Ectodermal cell (in vitro differentiated cells): ENCODE measurements around the gene TSHZ3.
A peak's percentile ranks its signal among the peaks of the same experiment; 100 is the strongest.

Experiments
- H3K27ac ChIP-seq: 2 replicates; pipeline ENCODE4 v1.7.0; 2013; ENCODE audit warnings: mild to moderate bottlenecking, low read depth, low read length; ENCODE audit not compliant: insufficient read depth, poor library complexity, severe bottlenecking
- H3K27me3 ChIP-seq: 2 replicates; pipeline ENCODE4 v1.7.0; 2013; ENCODE audit warnings: mild to moderate bottlenecking, low read length; ENCODE audit not compliant: insufficient read depth, control insufficient read depth, poor library complexity, severe bottlenecking
- H3K36me3 ChIP-seq: one replicate; pipeline ENCODE4 v1.7.0; 2013; ENCODE audit warnings: low read length; ENCODE audit not compliant: control insufficient read depth, insufficient read depth
- H3K4me1 ChIP-seq: one replicate; pipeline ENCODE4 v1.7.0; 2013; ENCODE audit warnings: low read length; ENCODE audit not compliant: control insufficient read depth, insufficient read depth
- H3K4me3 ChIP-seq: 2 replicates; pipeline ENCODE4 v1.7.0; 2013; ENCODE audit warnings: low read depth, low read length, control low read depth; ENCODE audit not compliant: insufficient read depth
- H3K9me3 ChIP-seq: 2 replicates; pipeline ENCODE4 v1.7.0; 2013; ENCODE audit warnings: mild to moderate bottlenecking, low read length, moderate library complexity; ENCODE audit not compliant: control insufficient read depth
- WGBS, 2 experiments: methylation state at CpG; one replicate each; pipeline ENCODE4 v1.1.7; 2013; ENCODE audit warnings: missing lambda C conversion rate in 2 of 2; 5-methylcytosine and 5-hydroxymethylcytosine counted together

TSHZ3 gene

DNA sequence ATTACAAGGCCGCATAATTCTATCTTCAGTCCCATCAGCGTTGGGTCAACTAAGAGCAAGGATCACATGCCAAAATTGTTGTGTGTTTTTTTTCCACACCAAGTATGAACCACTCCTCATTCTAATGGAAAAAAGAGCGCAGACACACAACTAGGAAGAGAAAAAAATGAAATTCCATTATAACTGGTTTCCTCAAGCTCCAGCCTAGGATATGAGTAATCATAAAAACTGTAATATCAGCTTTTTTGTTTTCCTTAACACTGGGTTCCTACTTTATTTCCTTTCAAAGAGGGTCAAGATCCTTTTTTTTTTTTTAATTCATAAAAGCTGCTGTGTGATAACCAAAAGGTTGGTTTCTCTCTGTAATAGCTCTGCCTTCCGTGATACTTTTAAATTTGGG lies 19.4 kb downstream of the TSHZ3 start:
- peaks cover 3% of the 10 kb centered on the region for H3K4me1 ChIP-seq
- H3K4me3 ChIP-seq = no peak overlapping the region
- no peaks in the 10 kb centered on the region for H3K36me3 ChIP-seq
- 95 to 96% methylated on average over 4 of the region's 4 CpGs for WGBS, 2 experiments
- no peaks in the 10 kb centered on the region for H3K27me3 ChIP-seq
- H3K27ac ChIP-seq = no peak overlapping the region
- H3K9me3 ChIP-seq = no peaks in the 10 kb centered on the region

DNA sequence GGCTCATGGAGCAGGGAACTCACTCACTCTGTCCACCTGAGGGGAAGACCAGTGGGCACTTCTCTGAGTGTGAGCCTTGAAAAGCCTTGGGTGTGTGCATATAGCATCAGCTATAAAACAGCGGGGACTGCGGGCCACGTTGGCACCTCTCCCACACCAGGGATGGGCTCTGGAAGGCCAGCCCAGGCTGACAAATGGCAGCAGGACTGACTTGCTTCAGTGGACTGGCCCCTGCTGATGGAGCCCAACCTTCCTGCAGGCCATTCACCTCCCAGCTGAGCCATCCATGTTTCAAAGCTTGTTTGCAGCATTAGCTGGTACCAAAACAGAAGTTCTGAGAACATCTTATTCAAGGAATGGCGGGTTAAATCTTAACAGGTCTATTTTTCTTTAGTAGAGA lies 21.0 kb downstream of the TSHZ3 start:
- H3K4me1 ChIP-seq = no peaks in the 10 kb centered on the region
- no peak overlapping the region for H3K4me3 ChIP-seq
- H3K27ac ChIP-seq = no peak overlapping the region
- WGBS, 2 experiments = 90 to 95% methylated on average over 3 of the region's 4 CpGs
- H3K27me3 ChIP-seq = no peaks in the 10 kb centered on the region
- H3K36me3 ChIP-seq = no peaks in the 10 kb centered on the region
- H3K9me3 ChIP-seq = no peaks in the 10 kb centered on the region

GRCh38 chr19:31326329-31327028 lies 22.8 kb downstream of the TSHZ3 start:
- no peak overlapping the region for H3K4me3 ChIP-seq
- whole genome bisulfite sequencing, 2 experiments = 93 to 94% methylated on average over 14 of the region's 14 CpGs

DNA sequence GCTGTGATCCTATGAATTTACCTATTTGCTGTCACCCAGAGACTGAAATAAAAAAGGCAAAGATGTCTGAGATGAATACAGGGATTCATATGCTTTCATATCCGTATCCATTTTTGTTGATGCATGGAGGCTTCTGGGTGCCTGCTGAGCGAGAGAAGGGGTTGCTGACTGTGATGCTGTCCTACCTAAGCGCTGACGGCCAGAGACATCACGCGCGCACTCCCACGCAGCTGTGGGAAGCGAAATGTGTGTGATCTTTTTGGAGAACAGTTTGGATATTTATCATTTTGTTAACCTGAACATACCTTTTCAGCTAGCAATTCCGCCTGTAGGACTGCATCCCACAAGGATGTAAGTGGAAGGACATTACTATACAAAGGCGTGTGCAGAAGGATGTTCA lies 23.9 kb downstream of the TSHZ3 start:
- 96% methylated on average over 11 of the region's 11 CpGs for WGBS, 2 experiments
- H3K27ac ChIP-seq = no peak overlapping the region
- no peaks in the 10 kb centered on the region for H3K27me3 ChIP-seq
- H3K4me3 ChIP-seq = no peak overlapping the region
- H3K4me1 ChIP-seq = no peaks in the 10 kb centered on the region
- no peaks in the 10 kb centered on the region for H3K9me3 ChIP-seq
- H3K36me3 ChIP-seq = no peaks in the 10 kb centered on the region

More at GRCh38 chr19:31326329-31327028, 22.8 kb downstream of the TSHZ3 start:
- H3K27me3 ChIP-seq = no peaks in the 10 kb centered on the region
- no peaks in the 10 kb centered on the region for H3K36me3 ChIP-seq
- no peaks in the 10 kb centered on the region for H3K4me1 ChIP-seq
- H3K9me3 ChIP-seq = no peaks in the 10 kb centered on the region
- no peak overlapping the region for H3K27ac ChIP-seq

- no peak overlapping the region for H3K27ac ChIP-seq
- H3K9me3 ChIP-seq = no peaks in the 10 kb centered on the region
- peaks cover 43% of the 10 kb centered on the region for H3K4me1 ChIP-seq
- WGBS, 2 experiments = 74 to 76% methylated on average over 3 of the region's 3 CpGs
- no peaks in the 10 kb centered on the region for H3K36me3 ChIP-seq
- H3K4me3 ChIP-seq = no peak overlapping the region
- no peaks in the 10 kb centered on the region for H3K27me3 ChIP-seq
Observed at GRCh38 chr19:31319465-31319864, 29.8 kb downstream of the TSHZ3 start.

GRCh38 chr19:31318790-31319425 lies 30.3 kb downstream of the TSHZ3 start:
- WGBS, 2 experiments = 41 to 42% methylated on average over 6 of the region's 6 CpGs
- peaks cover 43% of the 10 kb centered on the region for H3K4me1 ChIP-seq

GRCh38 chr19:31317570-31317969 lies 31.7 kb downstream of the TSHZ3 start:
- Histone ChIP-seq H3K4me3 (no peak overlapping the region), H3K4me1 (peaks cover 43% of the 10 kb centered on the region), H3K9me3 (no peaks in the 10 kb centered on the region), H3K27me3 (no peaks in the 10 kb centered on the region), H3K27ac (no peak overlapping the region), H3K36me3 (no peaks in the 10 kb centered on the region)
- WGBS, 2 experiments = 86 to 87% methylated on average over 11 of the region's 11 CpGs

More at GRCh38 chr19:31318790-31319425, 30.3 kb downstream of the TSHZ3 start:
- H3K4me3 ChIP-seq = no peak overlapping the region
- no peaks in the 10 kb centered on the region for H3K27me3 ChIP-seq
- no peaks in the 10 kb centered on the region for H3K9me3 ChIP-seq
- no peaks in the 10 kb centered on the region for H3K36me3 ChIP-seq
- no peak overlapping the region for H3K27ac ChIP-seq

DNA sequence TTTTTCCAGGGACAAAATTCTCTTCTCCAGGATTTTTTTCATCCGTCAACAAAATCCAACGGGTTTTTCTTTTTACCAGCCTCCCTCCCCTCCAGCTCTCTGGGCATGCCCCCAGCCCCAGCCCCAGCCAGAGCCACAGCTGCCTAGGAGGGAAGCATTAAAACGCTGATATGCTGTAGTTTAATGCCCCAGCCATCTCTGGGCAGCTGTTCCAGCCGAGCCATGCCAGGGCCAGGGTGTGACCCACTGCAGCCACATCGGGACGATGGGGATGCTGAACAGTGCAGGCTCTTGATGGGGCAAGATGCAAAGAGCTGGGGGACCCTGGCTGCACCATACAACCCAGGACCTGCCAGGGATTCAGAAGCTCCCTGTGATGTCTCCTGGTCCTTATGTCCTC lies 32.1 kb downstream of the TSHZ3 start:
- Histone ChIP-seq H3K36me3 (no peaks in the 10 kb centered on the region), H3K9me3 (no peaks in the 10 kb centered on the region), H3K4me3 (no peak overlapping the region), H3K27me3 (no peaks in the 10 kb centered on the region), H3K4me1 (peaks cover 43% of the 10 kb centered on the region), H3K27ac (no peak overlapping the region)
- WGBS, 2 experiments = 83 to 84% methylated on average over 6 of the region's 6 CpGs

GRCh38 chr19:31316201-31316951 lies 32.9 kb downstream of the TSHZ3 start:
- Histone ChIP-seq H3K27ac (peak overlapping the region; percentile 84), H3K9me3 (no peaks in the 10 kb centered on the region), H3K27me3 (no peaks in the 10 kb centered on the region), H3K4me3 (no peak overlapping the region), H3K4me1 (peaks cover 43% of the 10 kb centered on the region), H3K36me3 (no peaks in the 10 kb centered on the region)
- WGBS, 2 experiments = 64 to 73% methylated on average over 11 to 12 of the region's 12 CpGs

DNA sequence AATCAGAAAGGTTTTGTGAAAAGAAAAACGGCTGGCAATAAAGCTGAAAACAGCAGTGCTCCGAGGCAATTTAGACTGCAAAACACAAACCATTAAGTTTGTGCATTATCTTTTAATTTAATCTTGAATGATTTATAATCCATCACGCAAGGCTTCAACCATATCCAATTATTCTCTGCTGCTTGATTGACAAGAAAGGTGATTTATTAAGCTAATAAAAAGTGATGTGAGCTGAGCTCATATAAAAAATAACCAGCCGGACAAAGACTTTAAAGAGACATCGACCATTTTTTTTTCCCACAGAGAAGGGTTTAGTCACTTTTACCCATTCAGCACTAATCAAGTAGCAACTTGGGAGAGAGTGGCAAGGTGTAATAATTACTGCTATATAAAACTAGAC lies 33.6 kb downstream of the TSHZ3 start:
- Histone ChIP-seq H3K4me1 (peaks cover 43% of the 10 kb centered on the region), H3K36me3 (no peaks in the 10 kb centered on the region), H3K9me3 (no peaks in the 10 kb centered on the region), H3K4me3 (no peak overlapping the region), H3K27ac (peak overlapping the region; percentile 84), H3K27me3 (no peaks in the 10 kb centered on the region)
- WGBS, 2 experiments = 93 to 95% methylated on average over 2 to 4 of the region's 5 CpGs
